Anterior cingulate cortex (tissue), 58 donors: ENCODE results near the gene GPR25.

ENCODE experiments used
- DNase-seq, 58 donors: peaks; one replicate each; lab custom pipeline; 2025; lab: John Stamatoyannopoulos, UW

The GPR25 gene

DNA sequence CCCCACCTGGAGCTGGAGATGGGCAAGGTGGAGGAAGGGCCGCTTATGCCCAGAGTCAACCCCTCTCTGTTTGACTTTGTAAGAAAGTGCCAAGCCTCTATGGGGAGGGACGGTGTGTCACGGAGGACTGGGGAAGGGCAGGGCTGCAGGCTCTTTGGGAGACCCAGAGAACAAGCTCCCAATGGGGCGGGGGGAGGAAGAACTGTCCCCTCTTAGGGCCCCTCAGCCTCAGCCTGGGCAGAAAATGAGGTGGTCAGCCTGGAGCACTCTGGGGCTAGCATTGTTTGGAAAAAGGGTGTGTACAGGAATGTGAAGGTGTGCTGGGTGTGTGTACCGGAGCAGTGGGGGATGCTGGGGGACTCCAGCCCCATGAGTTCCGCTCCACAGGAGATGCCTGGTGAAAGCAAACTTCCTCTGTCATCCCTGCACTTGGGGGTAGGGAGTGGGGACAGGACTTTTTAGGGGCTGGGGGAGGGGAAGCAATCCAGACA is 20.7 kb downstream of the GPR25 start:
- no peak for DNase-seq

DNA sequence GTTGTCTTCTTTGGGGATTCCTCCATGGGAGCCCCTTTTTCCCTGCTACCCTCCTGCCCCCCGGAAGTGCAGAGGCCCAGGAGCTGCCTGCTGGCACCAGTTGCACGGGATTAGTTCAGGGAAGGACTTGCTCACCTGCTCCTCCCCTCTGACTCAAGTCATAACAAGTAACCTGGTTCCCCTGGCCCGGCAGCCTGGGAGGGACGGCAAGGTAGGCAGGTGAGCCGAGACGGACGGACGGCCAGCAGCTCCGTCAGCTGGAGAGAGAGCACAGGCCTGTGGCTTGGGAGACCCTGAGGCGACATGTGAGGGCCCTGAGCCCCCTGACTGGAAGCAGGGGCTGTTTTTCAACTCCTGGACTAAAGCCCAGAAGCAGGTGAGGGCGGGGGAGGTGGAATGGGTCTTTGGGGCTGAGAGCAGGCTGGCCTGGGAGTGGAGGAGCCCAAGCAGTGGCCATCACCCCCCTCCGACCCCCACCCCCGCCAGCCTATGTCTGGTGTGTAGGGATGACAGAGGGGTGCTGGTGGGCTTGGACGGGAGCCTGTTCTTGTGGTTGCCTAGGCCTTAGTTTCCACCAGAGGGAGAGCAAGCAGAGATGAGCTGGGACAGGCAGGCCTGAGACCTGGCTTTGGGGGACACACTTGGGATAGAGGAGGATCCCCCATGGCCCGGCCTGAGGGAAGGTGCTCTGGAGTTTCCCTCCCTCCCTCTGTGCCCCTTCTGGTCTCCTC is 22.1 kb downstream of the GPR25 start, which contains the start of gene INAVA:
TSS of gene INAVA (plus strand) at position 189 of the 731 bp plus-strand sequence. CDS start 3,501 bp downstream, outside the sequence.
- no peak for DNase-seq

DNA sequence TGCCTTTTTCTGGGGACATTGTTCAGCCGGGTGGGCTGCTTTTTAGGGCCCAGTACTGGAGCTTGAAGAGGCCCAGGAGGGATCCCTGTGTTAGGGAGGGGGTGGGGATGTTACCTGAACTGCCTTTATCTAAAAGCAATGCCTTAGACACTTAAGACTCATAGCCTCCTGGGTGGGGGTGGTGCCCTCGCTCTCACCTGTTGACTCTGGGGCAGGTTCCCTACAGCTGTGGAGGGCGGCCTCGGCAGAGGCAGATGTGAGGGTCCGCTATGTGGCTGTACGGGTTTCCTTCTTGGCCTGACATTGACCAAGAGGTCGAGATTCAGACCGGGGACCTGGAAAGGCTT is 22.6 kb downstream of the GPR25 start:
- DNase-seq: no peak

DNA sequence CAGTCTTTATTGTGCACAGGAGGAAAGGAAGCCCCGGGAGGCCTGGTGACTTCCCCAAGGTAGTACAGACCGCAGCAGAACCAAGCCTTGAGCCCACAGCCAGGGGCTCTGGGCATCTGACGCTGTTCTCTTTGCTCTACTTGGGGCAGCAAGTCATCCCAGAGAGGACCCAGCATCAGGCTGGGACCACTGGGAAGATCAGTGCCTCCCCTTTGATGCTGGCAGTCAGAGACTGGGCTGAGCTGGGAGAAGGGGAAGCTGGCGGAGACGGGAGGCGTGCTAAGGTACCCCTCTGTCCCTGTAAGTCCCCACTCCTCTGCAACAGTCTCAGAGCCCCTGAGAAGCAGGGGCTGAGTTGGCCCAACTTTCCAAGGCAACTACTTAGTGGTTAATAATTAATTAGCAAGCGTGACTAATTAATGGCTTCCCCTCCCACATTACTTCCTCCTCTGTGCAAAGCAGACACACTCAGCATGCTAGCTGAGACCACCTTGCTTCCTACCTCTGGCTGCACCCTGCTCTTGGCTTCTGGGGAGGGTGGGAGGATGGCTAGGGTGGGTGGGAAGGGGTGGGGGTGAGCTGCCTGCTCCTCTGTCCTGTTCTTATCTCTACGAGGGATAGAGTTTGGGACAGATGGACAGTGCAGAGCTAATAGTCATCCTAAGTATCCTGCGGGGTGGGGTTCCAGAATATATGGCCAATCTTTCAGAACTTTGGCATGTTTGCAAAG is 23.2 kb downstream of the GPR25 start:
- no peak for DNase-seq

DNA sequence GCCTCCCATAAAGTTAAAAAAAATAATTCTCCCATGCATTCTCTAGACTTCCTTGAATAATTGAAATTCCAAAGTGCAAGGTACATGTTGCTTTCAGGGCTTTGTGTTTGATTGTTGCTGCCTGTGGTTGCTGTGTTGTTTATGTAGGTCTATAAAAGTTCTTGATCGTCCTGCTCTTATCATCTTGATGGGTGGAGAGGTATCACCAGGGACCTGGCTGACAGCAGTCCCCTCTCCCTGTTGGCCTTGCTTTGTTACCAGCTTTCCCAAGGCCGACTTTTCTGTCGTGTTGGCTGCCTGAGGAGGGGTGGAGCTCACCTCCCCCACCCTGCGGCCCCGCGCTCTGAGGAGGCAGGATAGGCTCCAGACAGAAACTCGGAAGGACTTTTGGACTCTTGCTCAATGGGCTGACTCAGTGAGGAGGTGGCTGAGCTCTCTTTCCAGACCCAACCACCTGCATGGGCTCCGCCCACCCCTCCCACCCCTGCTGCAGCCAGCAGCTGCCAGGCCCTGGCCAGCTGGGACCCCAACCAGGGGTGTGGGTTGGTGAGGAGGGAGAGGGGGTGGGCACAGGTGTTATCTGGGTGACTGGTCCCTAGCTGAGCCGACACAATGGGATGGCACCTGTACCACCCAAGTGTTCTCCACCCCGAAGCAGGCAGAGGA is 23.9 kb downstream of the GPR25 start:
- no peak for DNase-seq

DNA sequence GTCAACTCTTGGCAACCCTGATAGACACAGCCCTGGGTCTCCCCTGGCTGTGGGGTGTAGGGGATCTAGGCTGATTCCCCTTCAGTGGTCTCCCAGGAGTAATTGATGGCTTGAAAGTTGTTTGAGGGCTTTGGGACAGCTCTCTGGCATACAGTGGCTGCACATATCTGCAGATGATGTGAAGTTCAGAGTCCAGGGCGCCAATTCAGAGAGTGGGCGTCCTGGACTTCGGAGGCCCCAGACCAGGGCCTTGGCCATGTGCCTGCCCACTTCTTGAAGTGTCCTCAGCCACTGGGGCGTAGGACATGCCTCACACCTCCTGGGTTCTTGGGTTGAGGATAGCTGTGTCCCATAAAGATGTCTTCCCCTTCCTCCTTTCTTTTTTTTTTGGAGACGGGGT is 24.5 kb downstream of the GPR25 start:
- no peak for DNase-seq

DNA sequence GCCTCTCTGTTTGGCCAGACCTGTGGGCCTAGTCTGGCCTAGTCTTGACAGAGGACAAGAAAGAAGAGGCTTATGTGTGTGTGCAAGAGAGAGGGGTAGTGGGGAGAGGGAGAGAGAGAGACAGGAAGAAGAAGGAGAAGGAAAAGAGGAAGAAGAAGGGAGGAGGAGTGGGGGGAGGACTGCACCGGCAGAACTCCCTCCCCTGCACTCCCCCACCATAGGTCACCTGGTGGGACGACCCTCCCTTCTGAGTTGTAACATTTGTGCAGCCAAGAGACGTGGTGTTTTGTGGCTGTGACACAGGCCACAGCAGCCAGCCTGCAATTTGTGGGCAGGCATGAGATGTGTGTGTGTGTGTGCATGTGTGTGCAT is 26.2 kb downstream of the GPR25 start:
- no peak for DNase-seq

DNA sequence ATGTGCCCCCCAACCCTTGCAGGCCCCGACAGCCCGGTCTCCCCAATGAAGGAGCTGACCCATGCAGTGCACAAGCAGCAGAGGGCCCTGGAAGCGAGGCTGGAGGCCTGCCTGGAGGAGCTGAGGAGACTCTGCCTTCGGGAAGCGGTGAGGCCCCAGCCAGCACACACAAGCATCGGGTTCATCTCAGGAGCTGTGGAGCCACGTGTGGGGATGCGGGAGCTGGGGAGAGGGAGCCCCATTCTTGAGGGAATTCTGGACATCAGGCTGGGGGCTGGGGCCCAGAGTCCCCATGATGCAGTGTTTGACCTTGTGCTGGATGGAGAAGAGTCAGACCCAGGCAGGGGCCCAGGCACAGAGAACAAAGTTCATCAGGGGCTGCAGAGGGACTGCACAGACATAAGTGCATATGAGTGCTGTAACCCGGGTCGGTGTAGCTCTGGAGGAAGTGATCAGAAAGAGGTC is 26.7 kb downstream of the GPR25 start:
- DNase-seq: no peak

DNA sequence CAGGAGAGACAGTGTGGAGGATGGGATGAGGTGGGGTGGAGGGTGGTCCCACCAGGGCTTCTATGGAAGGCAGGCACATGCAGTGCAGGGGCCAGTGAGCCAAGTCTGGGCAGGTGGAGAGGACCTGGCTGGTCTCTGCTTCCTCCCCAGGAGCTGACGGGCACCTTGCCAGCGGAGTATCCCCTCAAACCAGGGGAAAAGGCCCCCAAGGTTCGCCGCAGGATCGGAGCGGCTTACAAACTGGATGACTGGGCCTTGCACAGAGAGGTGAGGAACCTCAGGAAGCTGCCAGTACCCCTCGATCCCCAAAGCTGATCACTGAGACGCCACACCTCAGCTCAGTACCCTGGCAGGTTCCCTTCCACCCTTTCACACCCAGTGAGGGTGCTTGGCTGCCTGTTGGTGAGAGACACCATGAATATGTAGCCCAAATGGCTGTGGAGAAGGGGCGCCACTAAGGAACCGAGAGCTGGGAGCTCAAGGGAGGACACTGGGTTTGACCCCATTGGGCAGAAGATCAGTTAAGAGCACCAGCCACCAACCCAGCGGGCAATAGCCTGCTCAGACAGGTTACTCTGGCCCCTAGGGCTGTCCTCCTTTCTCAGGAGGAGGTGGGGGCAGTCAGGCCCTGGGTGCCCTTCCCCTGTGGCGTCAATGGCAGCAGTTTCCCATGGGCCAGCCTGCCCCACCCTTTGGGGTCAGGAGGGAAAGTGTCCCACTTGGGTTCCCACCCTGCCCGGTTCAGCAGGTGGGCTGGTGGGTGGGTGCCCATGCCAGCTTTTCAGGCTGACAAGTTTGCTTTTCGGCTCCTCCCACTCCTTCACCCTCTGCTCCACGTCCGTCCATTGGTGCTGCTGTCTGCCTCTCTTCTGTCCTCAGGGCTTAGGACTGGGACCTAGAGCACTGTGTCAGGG is 27.4 kb downstream of the GPR25 start:
- no peak for DNase-seq

DNA sequence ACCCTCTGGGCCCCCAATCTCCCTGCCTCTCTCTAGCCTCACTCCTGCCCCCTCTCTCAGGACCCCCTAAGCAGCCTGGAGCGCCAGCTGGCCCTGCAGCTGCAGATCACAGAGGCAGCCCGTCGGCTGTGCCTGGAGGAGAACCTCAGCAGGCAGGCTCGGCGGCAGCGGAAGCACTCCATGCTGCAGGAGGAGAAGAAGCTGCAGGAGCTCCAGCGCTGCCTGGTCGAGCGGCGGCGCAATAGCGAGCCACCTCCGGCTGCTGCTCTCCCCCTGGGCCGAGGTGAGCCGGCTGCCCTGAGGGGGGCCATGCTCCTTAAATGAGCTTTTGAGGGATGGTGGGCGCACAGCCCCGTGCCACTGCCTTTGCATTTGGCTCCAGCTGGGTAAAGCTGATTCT is 28.1 kb downstream of the GPR25 start:
- DNase-seq: peak in 1 of 58 donors; percentile 4

DNA sequence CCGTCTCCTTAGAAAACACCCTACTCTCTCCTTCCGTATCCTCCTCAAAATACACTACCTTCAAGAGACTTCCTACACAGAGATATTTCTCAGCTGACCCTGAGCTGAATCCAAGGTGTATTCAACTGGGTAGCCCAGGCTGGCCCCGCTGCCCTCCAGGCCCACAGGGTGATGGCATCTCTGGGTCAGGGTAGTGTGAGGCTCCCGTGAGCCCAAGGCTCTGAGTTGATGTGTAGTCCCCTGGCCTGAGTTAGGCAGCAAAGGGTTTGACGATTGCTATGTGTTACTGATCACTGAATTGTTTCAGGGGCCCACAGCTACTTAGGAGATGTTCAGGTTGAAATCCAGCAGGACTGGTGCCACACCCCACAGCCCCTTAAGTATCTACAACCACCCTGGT is 28.6 kb downstream of the GPR25 start:
- no peak for DNase-seq

DNA sequence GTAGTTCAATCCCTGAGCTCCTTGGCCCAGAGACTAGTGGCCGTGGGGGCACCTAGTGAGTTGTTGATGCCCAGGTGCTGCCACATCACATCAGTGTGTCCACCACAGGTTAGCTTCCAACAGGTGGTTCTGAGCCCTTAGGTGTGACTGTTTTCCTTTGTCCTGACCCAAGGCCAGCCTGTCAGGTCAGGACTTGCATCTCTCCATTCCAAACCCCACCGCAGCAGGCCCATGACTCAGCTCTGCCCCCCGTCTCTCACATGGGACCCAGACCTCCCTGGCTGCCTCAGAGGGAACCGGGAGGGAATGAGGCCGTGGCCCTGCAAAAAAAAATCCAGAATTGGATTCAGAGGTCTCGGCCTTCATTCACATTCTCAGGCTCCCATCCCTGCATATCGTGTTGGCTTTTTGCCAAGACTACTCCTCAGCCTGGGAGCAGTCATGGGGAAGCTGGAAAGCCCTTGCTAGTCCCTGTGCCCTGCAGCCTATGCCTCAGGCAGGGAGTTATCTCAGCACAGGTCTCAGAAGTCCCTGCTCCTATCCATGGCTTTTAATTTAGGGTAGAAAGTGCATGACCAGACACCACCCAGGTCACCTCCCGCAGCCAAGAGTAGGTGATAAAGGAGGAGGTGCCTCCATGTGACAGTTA is 29.1 kb downstream of the GPR25 start:
- no peak for DNase-seq

DNA sequence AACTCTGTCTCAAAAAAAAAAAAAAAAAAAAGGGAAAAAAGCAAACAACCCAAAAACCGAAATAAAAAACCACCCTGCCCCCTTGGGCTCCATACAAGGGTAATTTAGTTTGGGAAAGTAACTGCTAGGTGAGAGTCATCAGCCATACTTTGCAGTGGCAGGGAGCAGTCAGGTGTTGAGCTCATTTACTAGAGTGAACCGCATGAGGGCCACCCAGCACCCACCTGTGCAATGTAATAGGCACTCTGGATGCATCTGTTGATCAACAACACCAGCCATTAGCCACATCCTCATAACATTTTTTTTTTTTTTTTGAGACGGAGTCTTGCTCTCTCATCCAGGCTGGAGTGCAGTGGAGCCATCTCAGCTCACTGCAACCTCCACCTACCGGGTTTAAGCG is 31.0 kb downstream of the GPR25 start:
- DNase-seq: no peak

DNA sequence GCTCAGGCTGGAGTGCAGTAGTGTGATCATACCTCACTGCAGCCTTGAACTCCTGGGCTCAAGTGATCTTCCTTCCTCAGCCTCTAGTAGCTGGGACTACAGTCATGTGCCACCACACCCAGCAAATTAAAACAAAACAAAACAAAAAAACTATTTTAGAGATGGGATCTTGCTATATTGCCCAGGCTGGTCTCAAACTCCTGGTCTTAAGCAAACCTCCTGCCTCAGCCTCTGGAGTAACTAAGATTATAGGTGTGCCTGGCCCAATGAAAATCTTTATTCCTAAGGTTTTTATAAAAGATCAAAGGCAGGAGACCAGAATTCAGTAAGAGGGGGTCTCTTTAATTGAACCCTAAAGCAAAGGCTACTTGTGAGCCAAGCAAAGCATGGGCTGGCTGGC is 32.0 kb downstream of the GPR25 start:
- DNase-seq: no peak

DNA sequence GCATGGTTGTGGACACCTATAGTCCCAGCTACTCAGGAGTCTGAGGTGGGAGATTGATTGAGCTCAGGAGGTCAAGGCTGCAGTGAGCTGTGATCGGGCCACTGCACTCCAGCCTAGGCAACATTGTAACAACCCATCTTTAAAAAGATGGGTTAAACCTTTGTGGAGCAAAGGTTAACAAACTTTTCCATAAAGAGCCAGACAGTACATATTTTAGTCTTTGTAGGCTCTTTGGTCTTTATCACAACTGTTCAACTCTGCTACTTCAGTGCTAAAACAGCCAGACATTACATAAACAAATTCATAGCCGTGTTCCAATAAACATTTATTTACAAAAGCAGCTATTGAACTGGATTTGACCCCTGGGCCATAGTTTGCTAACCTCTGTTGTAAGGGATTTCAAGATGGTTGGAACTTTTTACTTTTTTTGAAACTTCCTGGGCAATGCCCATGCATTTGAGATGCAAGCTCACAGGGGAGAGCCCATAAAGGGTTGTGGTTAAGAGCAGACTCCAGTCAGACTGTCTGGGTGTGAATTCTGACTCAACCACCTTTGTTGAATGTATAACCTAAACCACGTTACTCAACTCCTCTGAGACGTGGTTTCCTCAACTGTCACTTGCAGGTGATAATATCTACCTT is 32.8 kb downstream of the GPR25 start:
- DNase-seq: no peak

DNA sequence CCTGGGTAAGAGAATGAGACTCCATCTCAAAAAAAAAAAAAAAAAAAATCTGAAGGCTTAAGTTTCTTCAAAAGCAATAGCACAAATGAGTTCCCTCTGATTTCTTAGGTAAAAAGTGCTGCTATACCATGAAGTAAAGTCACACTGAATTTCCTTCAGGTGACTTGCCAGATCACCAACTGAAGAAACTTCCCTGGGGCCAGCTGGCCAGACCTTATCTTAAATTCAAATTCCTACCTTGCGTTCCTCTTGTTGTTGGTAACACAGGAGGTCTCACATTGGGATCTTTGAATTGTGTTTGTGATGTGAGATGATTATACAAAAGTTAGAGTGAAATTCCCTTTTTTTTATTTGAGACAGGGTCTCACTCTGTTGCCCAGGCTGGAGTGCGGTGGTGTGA is 33.7 kb downstream of the GPR25 start:
- no peak for DNase-seq

DNA sequence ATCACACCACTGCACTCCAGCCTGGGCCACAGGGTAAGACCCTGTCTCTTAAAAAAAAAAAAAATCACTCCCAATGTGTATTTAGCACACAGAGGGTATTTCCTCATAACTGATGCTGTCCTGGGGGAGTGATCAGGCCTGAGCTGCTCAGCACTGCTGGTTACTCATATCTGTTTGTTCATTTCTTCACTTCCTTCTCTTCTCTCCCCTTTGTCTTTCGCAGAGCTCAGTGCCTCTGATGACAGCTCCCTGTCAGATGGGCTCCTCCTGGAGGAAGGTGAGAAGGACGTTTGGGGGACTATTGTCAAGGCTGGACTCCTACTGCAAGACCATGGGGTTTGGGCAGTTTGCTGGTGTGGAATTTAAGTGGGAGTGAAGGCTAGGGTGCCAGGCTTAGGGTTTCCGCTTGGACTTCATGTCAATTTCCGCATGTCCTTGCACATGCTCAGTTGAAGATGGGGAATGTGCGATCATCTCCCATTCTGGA is 34.9 kb downstream of the GPR25 start:
- DNase-seq: no peak

DNA sequence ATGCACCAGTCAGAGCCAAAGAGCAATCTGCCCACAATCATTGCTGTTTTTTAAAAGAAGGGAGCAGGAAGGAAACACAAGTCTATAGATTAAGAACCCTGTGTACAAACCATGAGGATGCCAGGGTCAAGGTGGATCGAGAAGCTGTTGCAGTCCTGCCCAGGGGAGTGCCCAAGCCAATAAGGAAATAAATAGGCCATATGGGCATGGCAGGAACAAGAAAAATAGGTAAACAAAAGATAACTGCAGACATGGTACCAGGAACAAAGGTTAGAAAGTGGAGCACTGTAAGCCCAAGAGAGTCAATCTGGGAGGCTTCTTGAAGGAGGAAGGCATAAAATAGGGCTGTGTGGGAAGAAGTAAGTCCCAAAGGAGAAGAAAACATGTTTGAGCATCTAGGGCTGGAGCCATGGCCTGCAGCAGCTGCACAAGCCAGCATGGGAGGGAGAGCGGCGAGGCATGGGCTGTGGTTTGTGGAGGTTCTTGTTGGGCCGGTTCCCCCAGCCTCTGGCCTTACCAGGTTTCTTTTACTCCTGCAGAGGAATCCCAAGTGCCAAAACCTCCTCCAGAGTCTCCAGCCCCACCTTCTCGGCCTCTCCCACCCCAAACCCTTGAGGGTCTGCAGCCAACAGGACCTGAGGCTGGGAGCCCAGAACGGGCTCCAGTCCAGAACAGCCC is 35.5 kb downstream of the GPR25 start:
- DNase-seq: no peak

DNA sequence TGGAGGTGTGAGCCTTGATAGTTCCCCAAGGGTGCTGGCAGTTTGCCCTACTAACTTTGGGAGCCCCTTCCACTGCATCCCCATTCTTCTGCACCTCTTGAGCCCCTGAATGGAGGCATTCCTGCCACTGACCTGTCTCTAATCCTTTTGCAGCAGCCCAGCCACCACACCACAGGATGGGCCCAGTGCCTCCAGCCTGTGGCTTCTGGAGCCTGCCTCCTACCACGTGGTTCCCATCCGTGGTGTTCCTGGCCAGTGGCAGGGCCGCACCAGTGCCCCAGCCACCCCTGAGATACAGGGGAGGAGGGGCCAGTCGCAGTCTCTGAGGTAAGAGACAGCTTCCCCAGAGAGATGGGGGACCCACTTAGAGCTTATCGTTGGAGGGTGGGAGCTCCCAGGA is 36.3 kb downstream of the GPR25 start:
- no peak for DNase-seq
